Fibroblast of mammary gland (primary cell): ENCODE data around the gene MCCD1.

ENCODE experiments used
- DNase-seq: peaks from one replicate; pipeline ENCODE4 v3.0.0-alpha.2; 2010; ENCODE audit warnings: low read depth
- H3K4me3 ChIP-seq: 2 replicates; pipeline ENCODE4 v1.5.1; 2011; ENCODE audit warnings: low read depth, mild to moderate bottlenecking, low read length, moderate library complexity; ENCODE audit not compliant: control insufficient read depth
- CTCF ChIP-seq: conservative IDR thresholded peaks from 2 replicates; pipeline ENCODE4 v1.5.1; 2011; ENCODE audit warnings: low read depth, low read length, inconsistent platforms; ENCODE audit not compliant: control insufficient read depth, insufficient read depth

MCCD1 gene

GRCh38 chr6:31578184-31579118 is 49.7 kb downstream of the MCCD1 start:
- H3K4me3 ChIP-seq: no peak overlapping the region
- DNase-seq: no peak
- no peak for TF ChIP-seq CTCF

- no peak for DNase-seq
- no peak for TF ChIP-seq CTCF
- no peak overlapping the region for H3K4me3 ChIP-seq
These were observed 50.4 kb downstream of the MCCD1 start for GRCh38 chr6:31579119-31579505.
